ENCODE data around the gene GASK1A.
"Not testable (repeated sequence)": the region's sequence is repeated elsewhere in the genome, so short reads cannot be mapped to it uniquely, and the experiment has no call there.

The GASK1A gene

GRCh38 chr3:43062040-43062563 is 83.0 kb downstream of the GASK1A start:
- DNase-seq (ENCODE audit: low read depth), result no peak
- H3K4me3 ChIP-seq (replicated peaks; ENCODE audit: low read depth, low read length), result no peak overlapping the region
- TF ChIP-seq CTCF (IDR thresholded peaks at IDR 0.05; ENCODE audit: low read length, missing control alignments), result no peak

GRCh38 chr3:43062564-43063040 is 83.5 kb downstream of the GASK1A start:
- no peak for TF ChIP-seq CTCF (IDR thresholded peaks at IDR 0.05; ENCODE audit: low read length, missing control alignments)
- H3K4me3 ChIP-seq (replicated peaks; ENCODE audit: low read depth, low read length), result no peak overlapping the region
- DNase-seq (ENCODE audit: low read depth), result peak; percentile 39

- TF ChIP-seq CTCF (IDR thresholded peaks at IDR 0.05; ENCODE audit: low read length, missing control alignments), result no peak
- DNase-seq (ENCODE audit: low read depth), result no peak
- no peak overlapping the region for H3K4me3 ChIP-seq (replicated peaks; ENCODE audit: low read depth, low read length)
Measured at GRCh38 chr3:43063114-43063513, 84.0 kb downstream of the GASK1A start.

- DNase-seq (ENCODE audit: low read depth); H3K4me3 ChIP-seq (replicated peaks; ENCODE audit: low read depth, low read length): not testable (repeated sequence)
Measured at GRCh38 chr3:43070670-43071069, 91.6 kb downstream of the GASK1A start.

- TF ChIP-seq CTCF (IDR thresholded peaks at IDR 0.05; ENCODE audit: low read length, missing control alignments), result peak; percentile 37
- DNase-seq (ENCODE audit: low read depth), result no peak
- no peak overlapping the region for H3K4me3 ChIP-seq (replicated peaks; ENCODE audit: low read depth, low read length)
Measured at GRCh38 chr3:43071313-43071893, 92.3 kb downstream of the GASK1A start.

- DNase-seq (ENCODE audit: low read depth), result no peak
Measured at GRCh38 chr3:43072361-43072760, 93.2 kb downstream of the GASK1A start.

More at GRCh38 chr3:43072361-43072760, 93.2 kb downstream of the GASK1A start:
- no peak overlapping the region for H3K4me3 ChIP-seq (replicated peaks; ENCODE audit: low read depth, low read length)
- no peak for TF ChIP-seq CTCF (IDR thresholded peaks at IDR 0.05; ENCODE audit: low read length, missing control alignments)
